ENCODE data around the gene RAB40C. TPM values are rescaled to one million over a fixed set of nuclear protein-coding genes. Genes with fewer than 3 reads are reported as not detected.
A peak's percentile ranks its signal among the peaks of the same experiment; 100 is the strongest.

Gene RAB40C
- total RNA-seq, 1 experiment from 2014 or later = 26.3 TPM

DNA sequence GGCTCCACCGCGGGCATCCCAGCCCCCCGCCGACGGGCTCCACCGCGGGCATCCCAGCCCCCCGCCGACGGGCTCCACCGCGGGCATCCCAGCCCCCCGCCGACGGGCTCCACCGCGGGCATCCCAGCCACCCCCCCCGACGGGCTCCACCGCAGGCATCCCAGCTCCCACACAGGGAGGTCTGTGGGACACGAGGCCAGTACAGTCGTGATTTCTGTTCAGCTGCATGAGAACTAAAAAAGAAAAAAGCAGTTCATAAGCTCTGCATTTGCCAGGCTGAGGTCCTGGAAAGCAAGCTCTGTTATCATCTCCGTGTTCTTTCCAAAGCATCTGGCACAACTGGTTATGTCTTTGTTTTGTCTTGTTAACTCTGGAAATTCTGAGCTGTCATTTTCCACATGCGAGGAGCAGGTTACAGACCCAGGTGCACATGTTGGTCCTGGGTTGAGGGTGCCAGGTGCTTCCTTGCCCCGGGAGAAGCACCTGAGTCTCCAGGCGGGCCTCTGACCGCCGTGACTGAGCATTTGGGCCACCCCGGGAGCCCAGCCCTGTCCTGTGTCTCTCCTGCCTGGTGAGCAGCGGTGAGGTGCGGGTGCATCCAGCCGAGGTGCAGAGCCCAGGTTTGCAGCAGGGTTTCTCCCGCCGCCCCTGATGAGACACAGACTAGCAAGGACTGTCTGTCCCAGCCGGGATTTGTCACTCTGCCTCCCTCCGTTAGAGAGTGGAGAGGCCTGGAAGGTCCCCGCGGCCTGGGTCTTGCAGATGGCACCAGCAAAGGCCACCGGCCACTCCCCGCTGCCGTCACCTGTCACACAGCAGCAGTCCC, 31.0 kb downstream of the RAB40C start:
- peak; percentile 70 for DNase-seq
- no peak overlapping the region for H3K4me3 ChIP-seq (ENCODE audit: insufficient read depth, low read depth, low read length)
- H3K36me3 ChIP-seq (replicated peaks; ENCODE audit: control insufficient read depth, insufficient read depth, low read length) = no peaks in the 10 kb centered on the region
- no peaks in the 10 kb centered on the region for H3K27me3 ChIP-seq (ENCODE audit: control insufficient read depth, insufficient read depth, low read length)

DNA sequence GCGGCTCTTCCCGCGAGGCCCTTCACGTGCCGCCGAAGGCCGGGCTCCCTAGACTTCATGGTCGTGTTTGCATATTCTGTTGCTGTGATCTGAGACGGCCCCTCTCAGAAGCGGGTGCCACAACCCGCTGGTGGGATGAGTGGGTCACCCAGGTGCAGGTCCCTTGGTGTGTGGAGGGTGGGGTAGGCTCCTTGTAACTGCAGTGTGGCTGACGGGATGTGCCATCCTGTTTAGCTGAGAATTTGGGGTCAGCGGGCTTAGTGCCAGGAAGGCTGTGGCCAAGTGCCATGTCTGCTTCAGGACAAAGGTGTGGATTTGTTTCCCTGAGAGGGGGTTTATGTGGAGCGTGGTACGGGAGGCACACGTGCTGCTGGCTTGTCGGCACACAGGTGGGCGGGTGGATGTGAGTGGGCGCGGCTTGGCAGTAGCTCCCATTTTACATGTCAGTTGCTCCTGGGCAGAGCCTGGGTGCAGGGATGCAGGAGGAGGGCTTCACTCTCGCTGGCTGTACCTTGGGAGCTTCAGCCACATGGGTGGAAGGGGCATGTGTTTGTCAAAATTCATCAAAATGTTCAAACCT, 31.8 kb downstream of the RAB40C start:
- H3K27me3 ChIP-seq (ENCODE audit: control insufficient read depth, insufficient read depth, low read length) = no peaks in the 10 kb centered on the region
- H3K4me3 ChIP-seq (ENCODE audit: insufficient read depth, low read depth, low read length) = no peak overlapping the region
- no peaks in the 10 kb centered on the region for H3K36me3 ChIP-seq (replicated peaks; ENCODE audit: control insufficient read depth, insufficient read depth, low read length)
- DNase-seq = peak; percentile 67

DNA sequence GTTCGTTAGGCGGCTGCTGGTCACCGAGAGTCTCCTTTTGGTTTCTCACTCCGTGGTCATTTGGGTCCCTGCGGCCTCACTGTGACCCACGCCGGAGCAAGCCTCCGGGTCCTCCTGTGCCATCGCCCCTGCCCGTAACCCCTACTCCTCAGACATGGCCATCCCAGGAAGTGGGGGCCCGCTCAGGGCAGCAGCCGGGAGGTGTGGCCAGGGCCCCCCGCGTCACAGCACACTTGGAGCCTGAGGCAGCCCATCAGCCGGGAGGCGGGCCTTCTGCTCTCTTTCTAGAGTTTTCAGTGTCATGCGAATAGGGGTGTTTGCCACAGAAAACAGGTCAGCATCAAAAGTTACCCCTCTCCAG, 33.0 kb downstream of the RAB40C start:
- Histone ChIP-seq H3K4me3 (ENCODE audit: insufficient read depth, low read depth, low read length) (no peak overlapping the region), H3K27me3 (ENCODE audit: control insufficient read depth, insufficient read depth, low read length) (no peaks in the 10 kb centered on the region), H3K36me3 (replicated peaks; ENCODE audit: control insufficient read depth, insufficient read depth, low read length) (no peaks in the 10 kb centered on the region)
- DNase-seq = peak; percentile 87

DNA sequence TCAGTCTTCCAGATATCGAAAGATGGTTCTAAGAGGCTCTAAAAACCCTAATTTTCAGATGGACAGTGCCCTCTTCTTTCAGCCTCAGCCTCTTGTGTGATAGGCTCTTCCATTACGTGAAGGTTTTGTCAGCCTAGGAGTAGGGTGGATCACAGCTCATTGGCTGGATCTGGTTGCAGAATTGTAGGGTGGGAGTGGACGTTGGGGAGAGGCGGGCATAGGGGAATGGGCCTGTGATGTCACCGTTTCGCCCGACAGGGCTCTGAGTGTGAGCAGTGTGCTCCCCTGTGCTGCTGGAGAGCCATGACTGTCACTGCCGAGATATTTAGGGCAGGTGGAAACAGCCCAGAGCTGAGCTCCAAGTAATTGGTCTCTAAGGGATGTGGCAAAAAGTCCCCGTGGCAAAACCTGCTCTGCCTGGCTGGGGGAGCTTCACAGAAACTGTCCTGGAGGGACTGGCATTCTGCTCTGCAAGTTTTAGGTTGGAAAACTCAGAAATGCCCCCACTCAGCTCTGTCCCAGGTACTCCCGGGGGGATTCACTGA, 34.7 kb downstream of the RAB40C start:
- no peak overlapping the region for H3K4me3 ChIP-seq (ENCODE audit: insufficient read depth, low read depth, low read length)
- H3K27me3 ChIP-seq (ENCODE audit: control insufficient read depth, insufficient read depth, low read length) = no peaks in the 10 kb centered on the region
- H3K36me3 ChIP-seq (replicated peaks; ENCODE audit: control insufficient read depth, insufficient read depth, low read length) = no peaks in the 10 kb centered on the region

DNA sequence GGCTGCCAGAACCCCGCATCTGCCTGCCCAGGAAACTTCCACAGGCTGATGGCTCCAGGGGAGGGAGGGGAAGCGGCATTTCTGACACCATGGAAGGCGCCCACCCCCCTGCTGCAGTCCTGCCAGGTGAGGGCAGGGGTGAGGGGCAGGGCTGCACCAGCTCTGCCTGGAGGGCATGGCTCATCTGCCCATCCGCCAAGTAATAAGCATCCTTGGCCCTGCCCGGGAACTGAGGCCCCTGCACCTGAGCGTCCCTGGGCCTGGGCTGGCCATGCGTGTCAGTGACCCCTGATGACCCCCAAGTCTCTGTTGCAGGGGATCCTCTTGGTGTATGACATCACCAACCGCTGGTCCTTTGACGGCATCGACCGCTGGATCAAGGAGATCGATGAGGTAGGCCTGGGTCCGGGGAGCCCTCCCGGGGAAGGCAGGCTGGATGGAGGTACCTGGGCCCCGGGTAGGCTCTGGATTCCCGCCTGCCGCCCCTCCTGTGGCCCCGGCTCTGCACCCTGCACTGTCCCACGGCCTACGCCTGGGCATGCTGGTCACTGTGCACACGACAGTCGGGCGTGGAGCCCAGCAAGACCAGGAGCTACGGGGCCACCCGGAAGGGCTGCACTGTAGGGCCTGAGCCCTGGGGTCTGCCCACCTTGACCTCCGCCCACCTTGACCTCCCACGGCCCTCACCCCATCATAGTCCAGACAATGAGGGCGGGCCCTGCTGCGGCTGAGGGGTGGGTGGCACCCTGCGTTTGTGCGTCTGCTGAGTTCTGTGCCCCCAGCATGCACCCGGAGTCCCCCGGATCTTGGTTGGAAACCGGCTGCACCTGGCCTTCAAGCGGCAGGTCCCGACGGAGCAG, 35.5 kb downstream of the RAB40C start:
- H3K36me3 ChIP-seq (replicated peaks; ENCODE audit: control insufficient read depth, insufficient read depth, low read length) = no peaks in the 10 kb centered on the region
- H3K27me3 ChIP-seq (ENCODE audit: control insufficient read depth, insufficient read depth, low read length) = no peaks in the 10 kb centered on the region
- H3K4me3 ChIP-seq (ENCODE audit: insufficient read depth, low read depth, low read length) = no peak overlapping the region
- no peak for DNase-seq

More for the DNA sequence above, 34.7 kb downstream of the RAB40C start:
- no peak for DNase-seq

GRCh38 chr16:625977-626765, 36.3 kb downstream of the RAB40C start:
- H3K36me3 ChIP-seq (replicated peaks; ENCODE audit: control insufficient read depth, insufficient read depth, low read length) = no peaks in the 10 kb centered on the region
- H3K4me3 ChIP-seq (ENCODE audit: insufficient read depth, low read depth, low read length) = no peak overlapping the region
- no peak for DNase-seq
- H3K27me3 ChIP-seq (ENCODE audit: control insufficient read depth, insufficient read depth, low read length) = no peaks in the 10 kb centered on the region

GRCh38 chr16:626787-627453, 37.1 kb downstream of the RAB40C start:
- H3K36me3 ChIP-seq (replicated peaks; ENCODE audit: control insufficient read depth, insufficient read depth, low read length) = no peaks in the 10 kb centered on the region
- H3K4me3 ChIP-seq (ENCODE audit: insufficient read depth, low read depth, low read length) = no peak overlapping the region
- no peak for DNase-seq
- H3K27me3 ChIP-seq (ENCODE audit: control insufficient read depth, insufficient read depth, low read length) = no peaks in the 10 kb centered on the region

DNA sequence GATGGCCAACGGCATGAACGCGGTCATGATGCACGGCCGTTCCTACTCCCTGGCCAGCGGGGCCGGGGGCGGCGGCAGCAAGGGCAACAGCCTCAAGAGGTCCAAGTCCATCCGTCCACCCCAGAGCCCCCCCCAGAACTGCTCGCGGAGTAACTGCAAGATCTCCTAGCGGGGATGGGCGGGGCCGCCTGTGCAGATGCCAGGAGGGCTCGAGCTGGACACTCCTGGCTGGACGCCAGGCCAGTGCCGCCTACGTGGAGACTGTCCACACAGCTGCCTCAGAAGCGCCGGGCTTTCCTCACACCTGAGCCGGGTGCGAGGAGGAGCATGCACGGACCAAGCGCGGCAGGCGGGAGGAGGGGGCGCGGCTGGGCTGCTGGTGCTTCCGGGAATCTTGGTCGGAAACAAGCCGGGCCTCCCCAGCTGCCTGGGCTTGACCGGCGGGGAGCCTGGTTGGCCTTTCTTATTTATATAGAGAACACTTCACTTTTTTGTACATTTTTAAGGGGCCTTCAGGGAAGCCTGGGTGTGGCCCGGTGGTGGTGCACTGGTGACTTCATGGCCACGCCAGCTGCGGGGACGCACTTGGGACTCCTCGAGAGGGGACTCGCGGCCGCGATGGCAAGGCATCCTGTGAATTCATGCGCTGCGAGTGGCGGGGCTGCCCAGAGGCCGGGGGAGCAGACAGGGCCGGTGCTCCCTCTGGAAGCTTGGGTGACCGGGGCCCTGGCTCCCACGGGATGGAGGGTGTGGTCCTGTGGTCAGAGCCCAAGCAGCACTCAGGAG, 37.8 kb downstream of the RAB40C start:
- H3K27me3 ChIP-seq (ENCODE audit: control insufficient read depth, insufficient read depth, low read length) = no peaks in the 10 kb centered on the region
- H3K36me3 ChIP-seq (replicated peaks; ENCODE audit: control insufficient read depth, insufficient read depth, low read length) = no peaks in the 10 kb centered on the region
- no peak for DNase-seq
- no peak overlapping the region for H3K4me3 ChIP-seq (ENCODE audit: insufficient read depth, low read depth, low read length)

GRCh38 chr16:628321-629061, 38.6 kb downstream of the RAB40C start:
- H3K27me3 ChIP-seq (ENCODE audit: control insufficient read depth, insufficient read depth, low read length) = no peaks in the 10 kb centered on the region
- H3K36me3 ChIP-seq (replicated peaks; ENCODE audit: control insufficient read depth, insufficient read depth, low read length) = no peaks in the 10 kb centered on the region
- no peak overlapping the region for H3K4me3 ChIP-seq (ENCODE audit: insufficient read depth, low read depth, low read length)
- DNase-seq = no peak

GRCh38 chr16:629185-629832, 39.4 kb downstream of the RAB40C start:
- DNase-seq = no peak
- Histone ChIP-seq H3K27me3 (ENCODE audit: control insufficient read depth, insufficient read depth, low read length) (no peaks in the 10 kb centered on the region), H3K36me3 (replicated peaks; ENCODE audit: control insufficient read depth, insufficient read depth, low read length) (no peaks in the 10 kb centered on the region), H3K4me3 (ENCODE audit: insufficient read depth, low read depth, low read length) (no peak overlapping the region)

DNA sequence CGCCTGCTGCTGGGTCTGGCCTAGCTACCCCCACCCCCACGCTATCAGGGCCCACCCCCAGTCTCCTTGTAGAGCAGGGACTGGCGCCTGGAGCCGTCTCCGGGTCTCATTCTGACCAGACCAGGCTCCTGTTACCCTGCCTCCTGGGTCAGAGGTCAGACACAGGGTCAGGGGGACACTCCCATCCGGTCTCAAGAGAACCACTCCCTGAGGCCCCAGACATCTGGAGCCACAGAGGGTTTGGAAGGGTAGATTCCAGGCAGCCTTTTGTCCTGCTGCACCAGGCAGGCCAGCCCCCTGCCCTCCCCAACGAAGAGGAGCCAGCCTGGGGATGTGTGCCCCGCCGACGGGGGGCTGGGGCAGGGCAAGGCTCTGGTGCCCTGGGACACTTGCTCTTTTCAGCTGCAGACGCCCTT, 40.0 kb downstream of the RAB40C start:
- peak; percentile 92 for DNase-seq
- H3K27me3 ChIP-seq (ENCODE audit: control insufficient read depth, insufficient read depth, low read length) = no peaks in the 10 kb centered on the region
- no peaks in the 10 kb centered on the region; the same call in none of the 2 replicates for H3K36me3 ChIP-seq (replicated peaks; ENCODE audit: control insufficient read depth, insufficient read depth, low read length)
- H3K4me3 ChIP-seq (ENCODE audit: insufficient read depth, low read depth, low read length) = no peak overlapping the region

- no peak overlapping the region for H3K4me3 ChIP-seq (ENCODE audit: insufficient read depth, low read depth, low read length)
- DNase-seq = no peak
- no peaks in the 10 kb centered on the region; the same call in none of the 2 replicates for H3K36me3 ChIP-seq (replicated peaks; ENCODE audit: control insufficient read depth, insufficient read depth, low read length)
Observed at GRCh38 chr16:630249-630814, 40.5 kb downstream of the RAB40C start.

More at GRCh38 chr16:630249-630814, 40.5 kb downstream of the RAB40C start:
- H3K27me3 ChIP-seq (ENCODE audit: control insufficient read depth, insufficient read depth, low read length) = no peaks in the 10 kb centered on the region

All from H7 (cell line).